Karpas-422 (cell line): ENCODE results near the gene H2BK1. TPM values are rescaled to one million over a fixed set of nuclear protein-coding genes. Genes with fewer than 3 reads are reported as not detected.

ENCODE experiments used
- DNase-seq: peaks from one replicate; pipeline ENCODE4 v3.0.0-alpha.2; 2015
- H2AFZ ChIP-seq: fragments of 200-600 bp; sonication (generic); 2 replicates; pipeline ENCODE4 v1.6.1; 2014; ENCODE audit warnings: antibody characterized with exemption, low read length, mixed read lengths
- H3K27ac ChIP-seq: fragments of 200-600 bp; sonication (generic); 2 replicates; pipeline ENCODE4 v1.5.1; 2014; ENCODE audit warnings: mild to moderate bottlenecking, low read length, moderate library complexity
- H3K27me3 ChIP-seq: fragments of 200-600 bp; sonication (generic); 2 replicates; pipeline ENCODE4 v1.6.1; 2014; ENCODE audit warnings: low read length, mixed read lengths
- H3K36me3 ChIP-seq: fragments of 200-600 bp; sonication (generic); 2 replicates; pipeline ENCODE4 v1.6.1; 2014; ENCODE audit warnings: low read length, mixed read lengths; ENCODE audit not compliant: insufficient read depth
- H3K4me1 ChIP-seq: fragments of 200-600 bp; sonication (generic); 2 replicates; pipeline ENCODE4 v1.6.1; 2014; ENCODE audit warnings: mild to moderate bottlenecking, low read length, mixed read lengths
- H3K4me2 ChIP-seq: fragments of 200-600 bp; sonication (generic); 2 replicates; pipeline ENCODE4 v1.6.1; 2014; ENCODE audit warnings: low read length, low read depth, mild to moderate bottlenecking; ENCODE audit not compliant: poor library complexity, severe bottlenecking
- H3K4me3 ChIP-seq: fragments of 200-600 bp; sonication (generic); 2 replicates; pipeline ENCODE4 v1.5.1; 2014; ENCODE audit warnings: mild to moderate bottlenecking, antibody characterized with exemption, low read length, mixed read lengths
- H3K79me2 ChIP-seq: fragments of 200-600 bp; sonication (generic); 2 replicates; pipeline ENCODE4 v1.6.1; 2014; ENCODE audit warnings: mild to moderate bottlenecking, low read length, mixed read lengths
- H3K9ac ChIP-seq: fragments of 200-600 bp; sonication (generic); 2 replicates; pipeline ENCODE4 v1.6.0; 2014; ENCODE audit warnings: low read length
- H3K9me2 ChIP-seq: fragments of 200-600 bp; sonication (generic), shearing (Covaris generic); replicated peaks from 2 replicates; pipeline ENCODE4 v1.6.0; 2014; ENCODE audit warnings: mild to moderate bottlenecking, low read length, moderate library complexity; ENCODE audit not compliant: insufficient read depth
- H3K9me3 ChIP-seq: fragments of 300-700, 200-600 bp; sonication (generic); 2 replicates; pipeline ENCODE4 v1.6.1; 2014; ENCODE audit warnings: low read length, mixed read lengths
- H4K20me1 ChIP-seq: fragments of 200-600 bp; sonication (generic); 2 replicates; pipeline ENCODE4 v1.6.1; 2014; ENCODE audit warnings: mild to moderate bottlenecking, antibody characterized with exemption, low read length, low read depth; ENCODE audit not compliant: insufficient read depth
- total RNA-seq: library from RNA; depleted of rRNA; stranded (reverse); fragments of >200 nt; shearing (Covaris generic); gene quantifications from 2 replicates; pipeline ENCODE4 v1.2.3, GENCODE V29; 2014; ENCODE audit warnings: low replicate concordance; rRNA removed

Gene H2BK1
- total RNA-seq, 1 experiment from 2014 or later, result not detected

- Histone ChIP-seq H3K27ac (no peak overlapping the region), H3K36me3 (no peaks in the 10 kb centered on the region), H3K27me3 (no peaks in the 10 kb centered on the region), H3K4me3 (no peak overlapping the region), H3K79me2 (no peaks in the 10 kb centered on the region), H3K4me1 (no peaks in the 10 kb centered on the region), H2AFZ (no peak overlapping the region), H4K20me1 (no peaks in the 10 kb centered on the region), H3K9me2 (no peaks in the 10 kb centered on the region), H3K4me2 (no peak overlapping the region), H3K9me3 (no peaks in the 10 kb centered on the region), H3K9ac (no peak overlapping the region)
- no peak for DNase-seq
These were observed 42.1 kb downstream of the H2BK1 start for GRCh38 chr7:151168003-151168786.

GRCh38 chr7:151167197-151167961, 42.9 kb downstream of the H2BK1 start, which contains the start of gene GBX1:
Gene GBX1 (minus strand): TSS chr7:151167694. CDS start chr7:151167548, 146 bp downstream.
- H3K4me1 ChIP-seq, result no peaks in the 10 kb centered on the region
- H3K27me3 ChIP-seq, result no peaks in the 10 kb centered on the region
- no peak within 1 kb of the TSS for H3K27ac ChIP-seq
- no peak within 1 kb of the TSS for H3K9ac ChIP-seq
- H3K9me3 ChIP-seq, result no peaks in the 10 kb centered on the region
- DNase-seq, result no peak
- H3K79me2 ChIP-seq, result no peaks in the 10 kb centered on the region
- H3K4me2 ChIP-seq, result no peak within 1 kb of the TSS
- H3K4me3 ChIP-seq, result no peak within 1 kb of the TSS
- H3K9me2 ChIP-seq, result no peaks in the 10 kb centered on the region
- H3K36me3 ChIP-seq, result no peaks in the 10 kb centered on the region
- no peaks in the 10 kb centered on the region for H4K20me1 ChIP-seq
- H2AFZ ChIP-seq, result no peak within 1 kb of the TSS

DNA sequence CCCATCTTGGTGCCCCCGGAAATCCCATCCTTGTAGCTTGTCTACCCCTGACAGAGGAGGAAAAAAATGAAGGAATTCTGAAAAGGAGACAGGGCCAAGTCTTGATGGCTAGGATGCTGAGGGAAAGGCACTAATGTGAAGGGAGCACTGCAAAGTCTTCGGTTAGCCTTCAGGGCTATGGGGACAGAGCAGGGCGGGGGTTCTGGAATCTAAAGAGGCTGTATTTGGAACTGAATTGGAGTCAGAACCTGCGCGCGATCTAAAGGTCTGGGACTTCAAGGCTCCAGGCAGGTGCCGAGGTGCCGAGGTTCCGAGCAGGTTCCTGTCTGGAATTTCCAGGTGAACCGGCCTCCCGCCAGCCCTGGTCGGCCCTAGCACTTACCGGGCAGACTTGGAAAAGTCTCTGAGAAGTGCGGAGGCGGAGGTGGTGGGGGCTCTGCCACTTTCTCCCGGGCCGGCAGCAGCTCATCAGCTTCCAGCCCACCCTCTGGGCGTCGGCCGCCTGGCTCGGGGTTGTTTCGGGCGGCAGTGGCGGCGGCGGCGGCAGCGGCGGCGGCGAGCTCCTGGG, 43.6 kb downstream of the H2BK1 start:
- Histone ChIP-seq H3K4me3 (no peak overlapping the region), H3K27me3 (no peaks in the 10 kb centered on the region)

GRCh38 chr7:151161757-151162156, 48.5 kb downstream of the H2BK1 start:
- Histone ChIP-seq H3K27ac (no peak overlapping the region), H3K4me2 (no peak overlapping the region), H3K27me3 (no peaks in the 10 kb centered on the region), H3K36me3 (no peaks in the 10 kb centered on the region), H3K4me3 (no peak overlapping the region), H4K20me1 (no peaks in the 10 kb centered on the region), H3K9me3 (no peaks in the 10 kb centered on the region), H3K4me1 (no peaks in the 10 kb centered on the region), H3K9me2 (no peaks in the 10 kb centered on the region), H2AFZ (no peak overlapping the region), H3K79me2 (no peaks in the 10 kb centered on the region), H3K9ac (no peak overlapping the region)
- no peak for DNase-seq

More for the DNA sequence above, 43.6 kb downstream of the H2BK1 start:
- Histone ChIP-seq H3K79me2 (no peaks in the 10 kb centered on the region), H3K9me3 (no peaks in the 10 kb centered on the region), H3K9ac (no peak overlapping the region), H3K27ac (no peak overlapping the region), H4K20me1 (no peaks in the 10 kb centered on the region), H3K36me3 (no peaks in the 10 kb centered on the region), H3K4me1 (no peaks in the 10 kb centered on the region), H3K9me2 (no peaks in the 10 kb centered on the region), H2AFZ (no peak overlapping the region), H3K4me2 (no peak overlapping the region)
- no peak for DNase-seq

Other genes starting within 250 kb of the H2BK1 start
- 0.11 and 0.22 TPM in 2 replicates for gene KCNH2, start 232.2 kb downstream of the H2BK1 start, total RNA-seq
- gene NOS3, start 219.5 kb downstream of the H2BK1 start, total RNA-seq, result 59.8 and 62.5 TPM in 2 replicates
- gene ATG9B, start 186.0 kb downstream of the H2BK1 start, total RNA-seq, result 0.78 and 1.6 TPM in 2 replicates
- 19.0 and 27.1 TPM in 2 replicates for gene ABCB8, start 182.0 kb downstream of the H2BK1 start, total RNA-seq
- gene ASIC3, start 162.0 kb downstream of the H2BK1 start, total RNA-seq, result 4.5 and 6.2 TPM in 2 replicates
- gene CDK5, start 152.6 kb downstream of the H2BK1 start, total RNA-seq, result 13.6 and 33.0 TPM in 2 replicates
- gene SLC4A2, start 150.9 kb downstream of the H2BK1 start, total RNA-seq, result 35.1 and 113 TPM in 2 replicates
- gene FASTK, start 129.7 kb downstream of the H2BK1 start, total RNA-seq, result 48.8 and 127 TPM in 2 replicates
- 30.9 and 56.4 TPM in 2 replicates for gene TMUB1, start 127.0 kb downstream of the H2BK1 start, total RNA-seq
- gene AGAP3, start 124.0 kb downstream of the H2BK1 start, total RNA-seq, result 0.18 and 1.6 TPM in 2 replicates
- gene GBX1, start 42.8 kb downstream of the H2BK1 start, total RNA-seq, result not detected in 2 replicates
- not detected in 2 replicates for gene ASB10, start 23.2 kb downstream of the H2BK1 start, total RNA-seq
- gene ABCF2, start 16.7 kb upstream of the H2BK1 start, total RNA-seq, result 31.2 and 48.6 TPM in 2 replicates
- 24.7 and 33.2 TPM in 2 replicates for gene CHPF2, start 22.0 kb upstream of the H2BK1 start, total RNA-seq
- 3.2 and 8.7 TPM in 2 replicates for gene SMARCD3, start 38.2 kb upstream of the H2BK1 start, total RNA-seq
- 40.0 and 53.0 TPM in 2 replicates for gene NUB1, start 131.3 kb upstream of the H2BK1 start, total RNA-seq
- gene WDR86, start 199.6 kb upstream of the H2BK1 start, total RNA-seq, result not detected in 2 replicates
- gene CRYGN, start 229.7 kb upstream of the H2BK1 start, total RNA-seq, result not detected in 2 replicates